Fibroblast of lung (primary cell): ENCODE measurements around the gene OPA3.

Experiments used
- CTCF ChIP-seq, 2 donors: IDR thresholded peaks in 1 of 2; conservative IDR thresholded peaks in 1 of 2; 1 replicate in 1 of 2; 2 replicates in 1 of 2; pipeline ENCODE4 v1.5.1; 2011 to 2012; ENCODE audit warnings: low read length in 2 of 2, control low read depth in 1 of 2, inconsistent platforms in 1 of 2, low read depth in 1 of 2, mild to moderate bottlenecking in 1 of 2
- EZH2 ChIP-seq: IDR thresholded peaks from 2 replicates; pipeline ENCODE4 v1.5.1; 2012; ENCODE audit warnings: low read length, control low read depth, mild to moderate bottlenecking; ENCODE audit errors: missing control alignments

- no peak for TF ChIP-seq CTCF (conservative IDR thresholded peaks at IDR 0.05 in 1 of 2, IDR thresholded peaks at IDR 0.05 in 1 of 2; ENCODE audit: low read depth in 1 of 2, low read length in 2 of 2)
- no peak for TF ChIP-seq EZH2
These were observed 66.7 kb downstream of the OPA3 start for GRCh38 chr19:45517641-45518468.
